K562 (cell line): ENCODE results near the gene TRMT1. TPM values are rescaled to one million over a fixed set of nuclear protein-coding genes. Genes with fewer than 3 reads are reported as not detected.

Experiments used
- ARID1B ChIP-seq: fragments of 450-650 bp; IDR thresholded peaks from 2 replicates; pipeline ENCODE4 v1.6.1; 2016; ENCODE audit warnings: antibody characterized with exemption, mild to moderate bottlenecking, inconsistent platforms
- BRD4 ChIP-seq: fragments of 200-600 bp; sonication (generic); IDR thresholded peaks from 2 replicates; pipeline ENCODE4 v1.6.1; 2017; ENCODE audit warnings: inconsistent platforms
- FOXJ2 ChIP-seq: fragments of 200-800 bp; sonication (Bioruptor generic); IDR thresholded peaks from 2 replicates; pipeline ENCODE4 v1.6.1; 2016; ENCODE audit warnings: missing genetic modification characterization, missing compliant biosample characterization
- HOXB6 ChIP-seq: fragments of 250-450 bp; sonication (Bioruptor Pico); IDR thresholded peaks from 2 replicates; pipeline ENCODE4 v1.5.1; 2022; ENCODE audit warnings: mild to moderate bottlenecking, borderline replicate concordance
- HSF4 ChIP-seq: fragments of 250-450 bp; sonication (Bioruptor Pico); IDR thresholded peaks from 2 replicates; pipeline ENCODE4 v2.1.2; 2022; ENCODE audit warnings: mild to moderate bottlenecking, moderate library complexity, borderline replicate concordance
- MYC ChIP-seq, 2 experiments: fragments of 250-450 bp in 1 of 2; sonication (Bioruptor Pico) in 1 of 2; IDR thresholded peaks; 2 replicates each; pipeline versions ENCODE4 v1.5.1 to v1.6.1; 2012 to 2021; ENCODE audit warnings: low read depth in 2 of 2, borderline replicate concordance in 1 of 2, improper control_type of control experiment in 1 of 2, low read length in 1 of 2, mild to moderate bottlenecking in 1 of 2, moderate library complexity in 1 of 2
- RB1 ChIP-seq: fragments of 450-650 bp; IDR thresholded peaks from 2 replicates; pipeline ENCODE4 v1.6.1; 2017; ENCODE audit warnings: low read depth, mild to moderate bottlenecking
- RBM22 ChIP-seq: fragments of 200-400 bp; formaldehyde crosslinking; IDR thresholded peaks from 2 replicates; pipeline ENCODE4 v1.6.1; 2018; ENCODE audit warnings: low read length, low read depth; ENCODE audit not compliant: poor library complexity, severe bottlenecking
- SLC30A9 ChIP-seq: fragments of 250-450 bp; sonication (Bioruptor Pico); IDR thresholded peaks from 2 replicates; pipeline ENCODE4 v1.8.0; 2022; ENCODE audit warnings: mild to moderate bottlenecking, moderate library complexity
- SP2 ChIP-seq: IDR thresholded peaks from 2 replicates; pipeline ENCODE4 v1.6.1; 2011; ENCODE audit warnings: mild to moderate bottlenecking, low read depth, low read length, moderate library complexity; ENCODE audit not compliant: poor library complexity, severe bottlenecking; ENCODE audit errors: extremely low read depth
- SREBF1 ChIP-seq: fragments of 150-350 bp; IDR thresholded peaks from 2 replicates; pipeline ENCODE4 v1.6.1; 2014; ENCODE audit warnings: antibody characterized with exemption, low read depth, low read length, borderline replicate concordance
- STAG1 ChIP-seq: sonication (generic); formaldehyde crosslinking; IDR thresholded peaks from 2 replicates; pipeline ENCODE4 v1.5.0; 2020; ENCODE audit warnings: missing genetic modification reagents, borderline replicate concordance
- TSC22D4 ChIP-seq: fragments of 450-650 bp; IDR thresholded peaks from 2 replicates; pipeline ENCODE4 v1.6.1; 2016; ENCODE audit warnings: missing genetic modification characterization, missing biosample characterization, control low read depth
- ZNF124 ChIP-seq: sonication (generic); formaldehyde crosslinking; IDR thresholded peaks from 2 replicates; pipeline ENCODE4 v1.8.1; 2022; ENCODE audit warnings: missing genetic modification reagents
- ZNF140 ChIP-seq: fragments of 250-450 bp; sonication (Bioruptor Pico); IDR thresholded peaks from 2 replicates; pipeline ENCODE4 v1.8.0; 2021; ENCODE audit warnings: moderate library complexity, mild to moderate bottlenecking, inconsistent platforms
- ZNF780A ChIP-seq: fragments of 250-450 bp; sonication (Bioruptor Pico); IDR thresholded peaks from 2 replicates; pipeline ENCODE4 v1.5.0; 2021; ENCODE audit warnings: mild to moderate bottlenecking
- polyA plus RNA-seq, 8 experiments: library from polyadenylated mRNA; depleted of rRNA in 4 of 8; stranded (reverse) in 5 of 8; unstranded in 3 of 8; fragments of >200 nt; fragmentation: Nextera tagmentation in 2 of 8; fragmentation: Illumina TruSeq in 1 of 8; extraction: Ambion mirVana in 2 of 8; extraction: Trizol in 1 of 8; gene quantifications; 2 replicates each; pipeline versions ENCODE4 v1.2.1 to v1.2.3, GENCODE V29; 2011 to 2014; ENCODE audit warnings: inconsistent platforms in 1 of 8, missing spikeins in 1 of 8
- total RNA-seq, 7 experiments: library from RNA; depleted of rRNA in 6 of 7; stranded (reverse); fragments of >200 nt in 6 of 7; fragmentation: Illumina TruSeq in 2 of 7; extraction: Trizol in 2 of 7; gene quantifications; 2 replicates each; pipeline versions ENCODE4 v1.2.1 to v1.2.3, GENCODE V29; 2011 to 2021; ENCODE audit warnings: low replicate concordance in 1 of 7
- TF ChIP-seq, protein P1 (sequence below): sonication (generic); formaldehyde crosslinking; IDR thresholded peaks from 2 replicates; pipeline ENCODE4 v1.8.1; 2023; ENCODE audit warnings: mild to moderate bottlenecking, missing genetic modification reagents
- TF ChIP-seq, protein P2 (sequence below), 2 experiments: fragments of 450-650 bp; IDR thresholded peaks; 2 replicates each; pipeline ENCODE4 v1.6.1; 2016
- TF ChIP-seq, protein P3 (sequence below): fragments of 450-650 bp; conservative IDR thresholded peaks from 2 replicates; pipeline ENCODE4 v1.6.1; 2016; ENCODE audit warnings: missing genetic modification characterization, low read depth, mild to moderate bottlenecking, control low read depth, missing compliant biosample characterization
- TF ChIP-seq, protein P4 (sequence below), 2 experiments: fragments of 200-800 bp in 1 of 2; sonication (Bioruptor generic) in 1 of 2; sonication (generic) in 1 of 2; formaldehyde crosslinking in 1 of 2; IDR thresholded peaks in 1 of 2; conservative IDR thresholded peaks in 1 of 2; 2 replicates each; pipeline versions ENCODE4 v1.5.0 to v1.6.1; 2016 to 2020; ENCODE audit warnings: missing compliant biosample characterization in 1 of 2, missing genetic modification characterization in 1 of 2, missing genetic modification reagents in 1 of 2

TRMT1 gene
- total and polyA plus RNA-seq, 9 of the 15 experiments (the other 6 are each of a cell fraction or from before 2014, with no cell fraction given), result 5.8 to 158 (median 54.3) TPM

DNA sequence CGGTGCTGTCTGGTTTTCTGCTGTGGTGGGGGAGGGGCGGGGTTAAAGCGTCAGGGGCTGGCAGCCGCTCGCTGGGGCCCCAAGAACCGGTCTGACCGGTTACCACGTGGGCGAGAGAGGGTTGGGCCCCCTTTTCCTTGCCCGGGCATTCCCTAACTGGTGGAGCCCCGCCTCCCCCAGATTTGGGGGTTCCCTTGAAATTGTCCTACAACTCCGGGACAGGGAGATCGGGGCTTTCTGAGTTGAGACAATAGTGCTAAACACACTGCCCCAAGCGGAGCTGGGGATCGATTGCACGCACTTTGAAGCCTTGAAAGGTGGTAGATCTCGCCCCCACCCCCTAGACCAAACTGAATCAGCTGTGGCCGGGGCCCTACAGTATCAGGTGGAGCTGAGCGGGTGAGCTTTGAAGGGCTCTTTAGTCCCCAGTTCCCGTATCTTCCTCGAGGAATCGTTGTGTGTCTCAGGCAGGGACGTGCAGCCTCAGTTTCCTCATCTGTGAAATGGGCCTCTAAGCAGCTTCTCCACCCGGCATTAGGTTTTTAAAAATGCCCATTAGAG lies 38.5 kb upstream of the TRMT1 start (continued):
- TF ChIP-seq RB1 (no peak), HOXB6 (no peak), ZNF124 (CRISPR knock-in tag) (no peak), STAG1 (CRISPR knock-in tag) (no peak), FOXJ2 (tag) (peak; percentile 56; the same call in 1 of the 2 replicates), ZNF780A (CRISPR knock-in tag) (0 out of 2 replicates have a peak, but pooled peaks have one; percentile 52), MYC (IDR thresholded peaks at IDR 0.05; ENCODE audit: low read depth, low read length) (no peak), MYC (CRISPR knock-in tag; IDR thresholded peaks at IDR 0.05; ENCODE audit: borderline replicate concordance, low read depth) (peak; percentile 28; the same call in 1 of the 2 replicates), SLC30A9 (CRISPR knock-in tag) (no peak), ARID1B (no peak), HSF4 (CRISPR knock-in tag) (no peak), TSC22D4 (tag) (no peak), ZNF140 (CRISPR knock-in tag) (no peak), SP2 (no peak), RBM22 (peak; percentile 95), SREBF1 (no peak), BRD4 (no peak)
- TF ChIP-seq, protein P1, sequence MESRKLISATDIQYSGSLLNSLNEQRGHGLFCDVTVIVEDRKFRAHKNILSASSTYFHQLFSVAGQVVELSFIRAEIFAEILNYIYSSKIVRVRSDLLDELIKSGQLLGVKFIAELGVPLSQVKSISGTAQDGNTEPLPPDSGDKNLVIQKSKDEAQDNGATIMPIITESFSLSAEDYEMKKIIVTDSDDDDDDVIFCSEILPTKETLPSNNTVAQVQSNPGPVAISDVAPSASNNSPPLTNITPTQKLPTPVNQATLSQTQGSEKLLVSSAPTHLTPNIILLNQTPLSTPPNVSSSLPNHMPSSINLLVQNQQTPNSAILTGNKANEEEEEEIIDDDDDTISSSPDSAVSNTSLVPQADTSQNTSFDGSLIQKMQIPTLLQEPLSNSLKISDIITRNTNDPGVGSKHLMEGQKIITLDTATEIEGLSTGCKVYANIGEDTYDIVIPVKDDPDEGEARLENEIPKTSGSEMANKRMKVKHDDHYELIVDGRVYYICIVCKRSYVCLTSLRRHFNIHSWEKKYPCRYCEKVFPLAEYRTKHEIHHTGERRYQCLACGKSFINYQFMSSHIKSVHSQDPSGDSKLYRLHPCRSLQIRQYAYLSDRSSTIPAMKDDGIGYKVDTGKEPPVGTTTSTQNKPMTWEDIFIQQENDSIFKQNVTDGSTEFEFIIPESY (CRISPR knock-in tag), result peak; percentile 45; the same call in 1 of the 2 replicates
- TF ChIP-seq, protein P2, sequence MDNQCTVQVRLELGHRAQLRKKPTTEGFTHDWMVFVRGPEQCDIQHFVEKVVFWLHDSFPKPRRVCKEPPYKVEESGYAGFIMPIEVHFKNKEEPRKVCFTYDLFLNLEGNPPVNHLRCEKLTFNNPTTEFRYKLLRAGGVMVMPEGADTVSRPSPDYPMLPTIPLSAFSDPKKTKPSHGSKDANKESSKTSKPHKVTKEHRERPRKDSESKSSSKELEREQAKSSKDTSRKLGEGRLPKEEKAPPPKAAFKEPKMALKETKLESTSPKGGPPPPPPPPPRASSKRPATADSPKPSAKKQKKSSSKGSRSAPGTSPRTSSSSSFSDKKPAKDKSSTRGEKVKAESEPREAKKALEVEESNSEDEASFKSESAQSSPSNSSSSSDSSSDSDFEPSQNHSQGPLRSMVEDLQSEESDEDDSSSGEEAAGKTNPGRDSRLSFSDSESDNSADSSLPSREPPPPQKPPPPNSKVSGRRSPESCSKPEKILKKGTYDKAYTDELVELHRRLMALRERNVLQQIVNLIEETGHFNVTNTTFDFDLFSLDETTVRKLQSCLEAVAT (IDR thresholded peaks at IDR 0.05), result peak; percentile 22 to 46; a peak in 2 of 4 replicates
- TF ChIP-seq, protein P3, sequence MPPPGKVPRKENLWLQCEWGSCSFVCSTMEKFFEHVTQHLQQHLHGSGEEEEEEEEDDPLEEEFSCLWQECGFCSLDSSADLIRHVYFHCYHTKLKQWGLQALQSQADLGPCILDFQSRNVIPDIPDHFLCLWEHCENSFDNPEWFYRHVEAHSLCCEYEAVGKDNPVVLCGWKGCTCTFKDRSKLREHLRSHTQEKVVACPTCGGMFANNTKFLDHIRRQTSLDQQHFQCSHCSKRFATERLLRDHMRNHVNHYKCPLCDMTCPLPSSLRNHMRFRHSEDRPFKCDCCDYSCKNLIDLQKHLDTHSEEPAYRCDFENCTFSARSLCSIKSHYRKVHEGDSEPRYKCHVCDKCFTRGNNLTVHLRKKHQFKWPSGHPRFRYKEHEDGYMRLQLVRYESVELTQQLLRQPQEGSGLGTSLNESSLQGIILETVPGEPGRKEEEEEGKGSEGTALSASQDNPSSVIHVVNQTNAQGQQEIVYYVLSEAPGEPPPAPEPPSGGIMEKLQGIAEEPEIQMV (tag), result no peak
- TF ChIP-seq, protein P4, sequence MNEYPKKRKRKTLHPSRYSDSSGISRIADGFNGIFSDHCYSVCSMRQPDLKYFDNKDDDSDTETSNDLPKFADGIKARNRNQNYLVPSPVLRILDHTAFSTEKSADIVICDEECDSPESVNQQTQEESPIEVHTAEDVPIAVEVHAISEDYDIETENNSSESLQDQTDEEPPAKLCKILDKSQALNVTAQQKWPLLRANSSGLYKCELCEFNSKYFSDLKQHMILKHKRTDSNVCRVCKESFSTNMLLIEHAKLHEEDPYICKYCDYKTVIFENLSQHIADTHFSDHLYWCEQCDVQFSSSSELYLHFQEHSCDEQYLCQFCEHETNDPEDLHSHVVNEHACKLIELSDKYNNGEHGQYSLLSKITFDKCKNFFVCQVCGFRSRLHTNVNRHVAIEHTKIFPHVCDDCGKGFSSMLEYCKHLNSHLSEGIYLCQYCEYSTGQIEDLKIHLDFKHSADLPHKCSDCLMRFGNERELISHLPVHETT (CRISPR knock-in tag; conservative IDR thresholded peaks at IDR 0.05 in 1 of 2, IDR thresholded peaks at IDR 0.05 in 1 of 2), result no peak; a peak in 1 of 4 replicates
